Thyroid gland (tissue), 4 donors: ENCODE results near the gene SLC9C2.

Source experiments
- POLR2A ChIP-seq, 2 donors: fragments of 450-650 bp; IDR thresholded peaks; one replicate each; pipeline ENCODE4 v1.6.1; 2017; ENCODE audit warnings: antibody characterized with exemption in 2 of 2, mild to moderate bottlenecking in 2 of 2, moderate library complexity in 1 of 2
- TF ChIP-seq, protein P1 (sequence below), 6 experiments: fragments of 200-600 bp in 3 of 6; fragments of 450-650 bp in 3 of 6; sonication (generic) in 3 of 6; IDR thresholded peaks; one replicate each; pipeline ENCODE4 v1.5.1; 2016 to 2019; ENCODE audit warnings: antibody characterized with exemption in 6 of 6, mild to moderate bottlenecking in 2 of 6, inconsistent platforms in 1 of 6, moderate library complexity in 1 of 6

DNA sequence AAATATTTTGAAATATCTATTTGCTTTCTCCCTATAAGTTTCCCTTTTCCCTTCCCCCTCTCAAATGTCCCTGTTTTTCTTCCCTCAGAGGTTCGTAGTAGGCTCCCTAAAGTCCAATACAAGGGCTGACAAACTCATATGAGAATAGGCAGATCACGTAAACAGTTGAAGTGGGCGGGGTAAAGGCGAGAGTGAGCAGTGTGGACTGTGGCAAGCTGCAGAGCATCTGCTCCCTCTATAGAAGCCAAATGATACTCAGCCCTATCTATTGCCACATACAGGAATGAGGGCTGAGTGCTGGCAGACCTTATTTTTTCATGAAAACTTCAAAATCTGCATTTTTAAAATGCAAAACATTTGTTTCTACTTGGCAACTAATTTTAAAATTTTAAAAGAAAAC lies 99.5 kb downstream of the SLC9C2 start:
- TF ChIP-seq, protein P1, sequence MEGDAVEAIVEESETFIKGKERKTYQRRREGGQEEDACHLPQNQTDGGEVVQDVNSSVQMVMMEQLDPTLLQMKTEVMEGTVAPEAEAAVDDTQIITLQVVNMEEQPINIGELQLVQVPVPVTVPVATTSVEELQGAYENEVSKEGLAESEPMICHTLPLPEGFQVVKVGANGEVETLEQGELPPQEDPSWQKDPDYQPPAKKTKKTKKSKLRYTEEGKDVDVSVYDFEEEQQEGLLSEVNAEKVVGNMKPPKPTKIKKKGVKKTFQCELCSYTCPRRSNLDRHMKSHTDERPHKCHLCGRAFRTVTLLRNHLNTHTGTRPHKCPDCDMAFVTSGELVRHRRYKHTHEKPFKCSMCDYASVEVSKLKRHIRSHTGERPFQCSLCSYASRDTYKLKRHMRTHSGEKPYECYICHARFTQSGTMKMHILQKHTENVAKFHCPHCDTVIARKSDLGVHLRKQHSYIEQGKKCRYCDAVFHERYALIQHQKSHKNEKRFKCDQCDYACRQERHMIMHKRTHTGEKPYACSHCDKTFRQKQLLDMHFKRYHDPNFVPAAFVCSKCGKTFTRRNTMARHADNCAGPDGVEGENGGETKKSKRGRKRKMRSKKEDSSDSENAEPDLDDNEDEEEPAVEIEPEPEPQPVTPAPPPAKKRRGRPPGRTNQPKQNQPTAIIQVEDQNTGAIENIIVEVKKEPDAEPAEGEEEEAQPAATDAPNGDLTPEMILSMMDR (IDR thresholded peaks at IDR 0.05): no peak
- no peak for TF ChIP-seq POLR2A (IDR thresholded peaks at IDR 0.05)
